Suppressor macrophage (primary cell): ENCODE results near the gene COLEC12.
A peak's percentile ranks its signal among the peaks of the same experiment; 100 is the strongest.

Experiments used
- DNase-seq, 4 experiments: peaks; one replicate each; pipeline ENCODE4 v3.0.0-alpha.2; 2020 to 2022

The COLEC12 gene

GRCh38 chr18:473802-474201, 26.7 kb downstream of the COLEC12 start:
- no peak for DNase-seq

GRCh38 chr18:471716-472115, 28.8 kb downstream of the COLEC12 start:
- DNase-seq = peak; percentile 30 to 68 (median 46)

- DNase-seq = peak; percentile 51 to 92 (median 75)
These were observed 29.6 kb downstream of the COLEC12 start for GRCh38 chr18:470661-471501.

- DNase-seq = peak; percentile 50 to 73 (median 66)
These were observed 31.3 kb downstream of the COLEC12 start for GRCh38 chr18:468955-469790.

GRCh38 chr18:463827-464541, 36.5 kb downstream of the COLEC12 start:
- DNase-seq = peak; percentile 79 to 89 (median 86)

GRCh38 chr18:463403-463802, 37.1 kb downstream of the COLEC12 start:
- DNase-seq = no peak

- no peak for DNase-seq
These were observed 38.7 kb downstream of the COLEC12 start for GRCh38 chr18:461762-462161.

GRCh38 chr18:460791-461190, 39.7 kb downstream of the COLEC12 start:
- DNase-seq = no peak

- no peak for DNase-seq
These were observed 40.5 kb downstream of the COLEC12 start for GRCh38 chr18:459814-460593.

- DNase-seq = peak; percentile 31 to 57 (median 36)
These were observed 42.7 kb downstream of the COLEC12 start for GRCh38 chr18:457521-458412.

GRCh38 chr18:457140-457519, 43.4 kb downstream of the COLEC12 start:
- peak; percentile 39 to 69 (median 50) for DNase-seq

GRCh38 chr18:456361-457139, 44.0 kb downstream of the COLEC12 start:
- DNase-seq = no peak

GRCh38 chr18:453400-453799, 47.1 kb downstream of the COLEC12 start:
- DNase-seq = peak in 1 of 4 experiments; percentile 16

GRCh38 chr18:452816-453215, 47.7 kb downstream of the COLEC12 start:
- peak; percentile 15 to 60 (median 48) for DNase-seq

GRCh38 chr18:449374-449773, 51.1 kb downstream of the COLEC12 start:
- DNase-seq = peak in 1 of 4 experiments; percentile 16

- DNase-seq = no peak
These were observed 52.2 kb downstream of the COLEC12 start for GRCh38 chr18:448116-448790.

GRCh38 chr18:446941-447560, 53.5 kb downstream of the COLEC12 start:
- peak; percentile 76 to 91 (median 86) for DNase-seq

- no peak for DNase-seq
These were observed 55.4 kb downstream of the COLEC12 start for GRCh38 chr18:445055-445454.

GRCh38 chr18:438571-438970, 61.9 kb downstream of the COLEC12 start:
- peak in 3 of 4 experiments; percentile 47 to 61 (median 57) for DNase-seq
